Measurements from ENCODE around the gene LRRC8D.

LRRC8D gene

DNA sequence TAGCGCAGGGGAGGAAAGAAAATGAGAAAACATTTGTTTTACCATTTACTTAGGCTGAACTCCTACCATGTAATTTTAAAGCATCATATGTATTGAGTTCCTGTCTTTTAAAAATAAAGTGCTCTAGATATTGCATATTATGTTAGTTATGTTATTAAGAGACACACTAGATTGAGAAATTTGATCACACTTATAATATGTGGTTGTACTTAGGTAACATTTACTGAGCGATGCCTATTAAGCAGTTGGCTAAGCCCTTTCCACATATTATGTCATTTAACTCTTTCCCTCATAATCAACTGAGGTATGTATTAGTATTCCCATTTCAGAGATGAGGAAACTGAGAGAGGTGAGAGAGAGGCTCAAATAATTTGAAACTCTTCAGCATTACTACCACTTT, 4.5 kb upstream of the LRRC8D start:
- no peak overlapping the region for H3K4me3 ChIP-seq (ENCODE audit: low read depth, low read length)
- DNase-seq (ENCODE audit: low read depth), result no peak
- TF ChIP-seq, protein P1, sequence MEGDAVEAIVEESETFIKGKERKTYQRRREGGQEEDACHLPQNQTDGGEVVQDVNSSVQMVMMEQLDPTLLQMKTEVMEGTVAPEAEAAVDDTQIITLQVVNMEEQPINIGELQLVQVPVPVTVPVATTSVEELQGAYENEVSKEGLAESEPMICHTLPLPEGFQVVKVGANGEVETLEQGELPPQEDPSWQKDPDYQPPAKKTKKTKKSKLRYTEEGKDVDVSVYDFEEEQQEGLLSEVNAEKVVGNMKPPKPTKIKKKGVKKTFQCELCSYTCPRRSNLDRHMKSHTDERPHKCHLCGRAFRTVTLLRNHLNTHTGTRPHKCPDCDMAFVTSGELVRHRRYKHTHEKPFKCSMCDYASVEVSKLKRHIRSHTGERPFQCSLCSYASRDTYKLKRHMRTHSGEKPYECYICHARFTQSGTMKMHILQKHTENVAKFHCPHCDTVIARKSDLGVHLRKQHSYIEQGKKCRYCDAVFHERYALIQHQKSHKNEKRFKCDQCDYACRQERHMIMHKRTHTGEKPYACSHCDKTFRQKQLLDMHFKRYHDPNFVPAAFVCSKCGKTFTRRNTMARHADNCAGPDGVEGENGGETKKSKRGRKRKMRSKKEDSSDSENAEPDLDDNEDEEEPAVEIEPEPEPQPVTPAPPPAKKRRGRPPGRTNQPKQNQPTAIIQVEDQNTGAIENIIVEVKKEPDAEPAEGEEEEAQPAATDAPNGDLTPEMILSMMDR (IDR thresholded peaks at IDR 0.05; ENCODE audit: low read depth, low read length, missing control alignments), result no peak

GRCh38 chr1:89821322-89822108, 683 bp downstream of the LRRC8D start:
- peak; percentile 29 for DNase-seq (ENCODE audit: low read depth)
- H3K4me3 ChIP-seq (ENCODE audit: low read depth, low read length), result peak overlapping the region; percentile 69
- TF ChIP-seq, protein P1 (IDR thresholded peaks at IDR 0.05; ENCODE audit: low read depth, low read length, missing control alignments), result no peak

DNA sequence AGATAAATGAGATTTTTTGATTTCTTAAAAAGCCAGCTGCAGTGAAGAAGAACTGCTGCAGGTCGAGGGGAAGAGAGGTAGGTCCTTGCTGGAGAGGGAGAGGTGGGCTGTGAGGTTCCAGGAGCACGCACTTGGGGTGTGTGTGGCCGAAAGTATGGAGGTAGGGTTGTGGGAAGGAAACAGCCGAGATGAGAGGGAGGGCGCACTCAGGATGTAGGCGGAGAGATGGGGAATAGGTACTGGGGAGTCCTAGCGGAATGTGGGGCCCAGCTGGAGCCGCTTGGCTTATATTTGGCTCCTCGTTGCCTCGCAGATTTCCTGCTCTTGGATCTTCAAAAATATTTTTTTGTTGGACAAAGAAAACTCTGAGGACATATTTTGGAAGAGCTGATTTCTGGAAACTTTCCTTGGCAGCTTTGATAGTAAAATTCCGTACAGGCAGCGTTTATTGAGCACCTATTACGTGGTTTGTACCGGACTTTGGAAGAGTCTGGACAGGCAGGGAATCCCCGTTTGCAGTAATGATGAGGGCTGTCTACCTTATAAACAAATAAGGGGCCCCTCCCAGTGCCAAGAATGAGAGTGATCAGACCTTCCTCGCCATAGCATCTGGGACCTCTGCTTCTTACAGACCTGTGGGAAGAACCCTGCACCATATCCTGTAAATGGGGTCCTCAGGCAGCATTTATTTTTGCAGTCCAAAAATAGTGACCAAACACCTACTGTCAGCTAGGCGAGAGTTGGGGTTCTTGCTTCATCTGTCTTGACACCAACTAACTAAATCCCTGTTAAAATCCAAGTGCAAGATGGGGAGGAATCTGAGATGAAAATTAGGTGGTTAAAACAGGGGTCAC, 1.5 kb downstream of the LRRC8D start:
- no peak for DNase-seq (ENCODE audit: low read depth)
- H3K4me3 ChIP-seq (ENCODE audit: low read depth, low read length), result peak overlapping the region; percentile 69
- TF ChIP-seq, protein P1 (IDR thresholded peaks at IDR 0.05; ENCODE audit: low read depth, low read length, missing control alignments), result no peak

DNA sequence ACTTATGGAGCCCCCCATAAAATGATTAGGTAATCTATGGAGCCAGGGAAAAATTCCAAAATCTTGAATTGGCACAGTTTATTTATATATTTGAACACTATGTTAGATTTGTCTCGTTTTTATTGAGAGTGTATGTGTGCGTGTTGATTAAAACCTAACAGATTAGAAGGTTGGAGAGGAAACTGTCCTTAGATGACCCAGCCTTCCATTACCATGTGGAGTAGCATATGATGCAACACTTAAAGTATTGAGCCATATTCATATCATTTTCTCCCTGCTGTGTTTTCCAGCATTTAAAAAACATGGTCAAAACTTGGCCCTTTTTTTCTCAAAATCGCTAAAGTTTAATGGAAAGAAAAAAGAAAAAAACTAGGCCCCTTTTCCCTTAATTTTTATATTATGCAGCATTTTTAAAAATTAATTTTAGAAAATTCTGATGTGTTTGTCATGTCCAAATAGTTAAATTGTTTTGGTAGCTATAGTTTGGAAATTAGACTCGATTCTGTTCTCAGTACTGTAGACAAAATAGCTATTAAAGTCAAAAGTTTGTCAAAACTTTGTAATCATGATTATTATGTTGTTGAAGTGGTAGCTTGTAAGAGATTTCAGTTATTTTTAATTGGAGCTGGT, 2.3 kb downstream of the LRRC8D start:
- no peak for DNase-seq (ENCODE audit: low read depth)
- TF ChIP-seq, protein P1 (IDR thresholded peaks at IDR 0.05; ENCODE audit: low read depth, low read length, missing control alignments), result no peak
- H3K4me3 ChIP-seq (ENCODE audit: low read depth, low read length), result no peak overlapping the region

- no peak overlapping the region for H3K4me3 ChIP-seq (ENCODE audit: low read depth, low read length)
- DNase-seq (ENCODE audit: low read depth), result no peak
- TF ChIP-seq, protein P1 (IDR thresholded peaks at IDR 0.05; ENCODE audit: low read depth, low read length, missing control alignments), result no peak
These were observed 3.0 kb downstream of the LRRC8D start for GRCh38 chr1:89823679-89824292.

GRCh38 chr1:89826594-89826993, 5.8 kb downstream of the LRRC8D start:
- TF ChIP-seq, protein P1 (IDR thresholded peaks at IDR 0.05; ENCODE audit: low read depth, low read length, missing control alignments), result no peak
- H3K4me3 ChIP-seq (ENCODE audit: low read depth, low read length), result no peak overlapping the region
- no peak for DNase-seq (ENCODE audit: low read depth)
